Dedifferentiated amniotic fluid mesenchymal stem cell (primary cell): Measurements from ENCODE around the gene CASP10.

ENCODE experiments used
- DNase-seq: peaks from one replicate; pipeline ENCODE4 v3.0.0-alpha.2; 2016; ENCODE audit errors: extremely low spot score

CASP10 gene

DNA sequence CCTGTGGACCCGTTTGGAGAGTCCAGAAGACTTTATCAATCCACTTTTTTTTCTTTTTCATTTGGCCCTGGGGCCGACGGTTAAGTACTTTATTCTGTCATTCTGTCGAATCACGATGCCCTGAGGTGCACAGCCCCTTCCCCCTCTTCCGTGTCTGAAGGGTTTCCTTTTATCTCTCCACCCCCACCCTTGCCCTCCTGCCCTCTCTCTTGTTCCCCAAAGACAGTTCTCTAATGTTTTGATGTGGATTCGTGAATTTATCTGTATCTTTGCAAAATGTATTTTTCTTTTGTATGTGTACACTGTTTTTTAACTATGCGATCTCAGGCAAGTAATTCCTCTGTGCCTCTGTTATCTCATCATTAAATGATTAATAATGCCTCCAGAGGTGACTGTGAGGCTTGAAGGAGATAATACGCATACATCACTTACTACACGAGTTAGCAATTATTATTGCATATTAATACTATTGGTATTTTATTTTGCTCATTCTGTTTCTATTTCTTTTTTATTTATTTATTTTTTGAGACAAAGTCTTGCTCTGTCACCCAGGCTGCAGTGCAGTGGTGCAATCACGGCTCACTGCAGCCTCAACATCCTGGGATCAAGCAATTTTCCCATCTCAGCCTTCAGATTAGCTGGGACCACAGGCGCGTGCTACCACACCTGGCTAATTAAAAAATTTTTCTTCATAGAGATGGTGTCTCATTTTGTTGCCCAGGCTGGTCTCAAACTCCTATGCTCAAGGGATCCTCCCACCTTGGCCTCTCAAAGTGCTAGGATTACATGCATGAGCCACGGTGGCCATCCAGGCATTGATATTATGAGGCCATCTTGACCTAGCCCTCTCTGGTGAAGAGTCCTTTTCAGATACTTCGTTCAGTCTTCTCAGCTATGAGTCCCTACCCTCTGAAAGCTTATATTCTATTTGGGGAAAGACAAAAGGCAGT lies 76.0 kb downstream of the CASP10 start:
- no peak for DNase-seq

- no peak for DNase-seq
These were observed 77.4 kb downstream of the CASP10 start, which contains the start of gene CASP8 for GRCh38 chr2:201260302-201260800. TSS of gene CASP8 (plus strand) at chr2:201260536. CDS start at chr2:201266487, 5,951 bp downstream.

DNA sequence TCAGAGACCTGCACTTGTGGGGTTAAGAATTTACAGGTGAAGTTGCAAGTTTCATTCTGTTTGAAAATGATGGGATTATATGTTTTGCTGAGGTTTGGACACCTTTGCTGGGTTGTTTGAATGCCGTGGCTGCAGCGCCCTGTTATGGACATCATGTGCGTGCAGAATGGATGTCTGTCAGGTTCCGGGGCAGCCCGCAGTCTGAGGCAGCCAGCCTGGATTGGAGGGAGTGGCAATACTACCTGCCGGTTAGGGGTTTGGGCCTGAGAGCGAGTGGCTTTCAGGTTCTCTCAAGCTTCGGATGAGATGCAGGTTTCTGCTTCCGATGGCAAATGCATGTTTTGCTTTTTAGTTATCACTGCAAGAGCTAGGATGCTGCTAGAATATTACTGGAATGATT lies 78.5 kb downstream of the CASP10 start:
- DNase-seq, result no peak

DNA sequence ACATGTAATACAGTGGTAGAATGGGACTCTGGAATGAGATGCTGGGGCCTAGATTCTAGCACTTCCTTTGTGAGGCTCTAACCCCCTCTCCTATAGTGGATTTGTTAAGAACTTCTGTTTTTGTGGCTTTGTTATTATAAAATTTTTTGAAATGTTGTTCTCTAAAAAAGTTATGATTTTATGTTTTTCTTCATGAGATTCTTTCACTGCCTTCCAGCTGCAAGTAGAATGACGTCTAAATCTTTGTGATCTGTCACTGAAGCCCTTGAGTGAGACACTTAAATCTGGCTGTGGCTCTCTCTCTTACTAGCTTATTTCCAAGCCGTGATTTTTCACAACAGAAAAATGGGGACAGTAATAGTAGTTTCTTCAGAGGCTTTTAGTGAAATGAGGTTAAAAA lies 79.0 kb downstream of the CASP10 start:
- DNase-seq, result no peak

- DNase-seq, result no peak
These were observed 79.8 kb downstream of the CASP10 start for GRCh38 chr2:201262718-201263117.

GRCh38 chr2:201263779-201264178 lies 80.8 kb downstream of the CASP10 start:
- no peak for DNase-seq

GRCh38 chr2:201264472-201265173 lies 81.7 kb downstream of the CASP10 start:
- DNase-seq, result no peak

GRCh38 chr2:201266629-201267028 lies 83.7 kb downstream of the CASP10 start:
- DNase-seq, result no peak

DNA sequence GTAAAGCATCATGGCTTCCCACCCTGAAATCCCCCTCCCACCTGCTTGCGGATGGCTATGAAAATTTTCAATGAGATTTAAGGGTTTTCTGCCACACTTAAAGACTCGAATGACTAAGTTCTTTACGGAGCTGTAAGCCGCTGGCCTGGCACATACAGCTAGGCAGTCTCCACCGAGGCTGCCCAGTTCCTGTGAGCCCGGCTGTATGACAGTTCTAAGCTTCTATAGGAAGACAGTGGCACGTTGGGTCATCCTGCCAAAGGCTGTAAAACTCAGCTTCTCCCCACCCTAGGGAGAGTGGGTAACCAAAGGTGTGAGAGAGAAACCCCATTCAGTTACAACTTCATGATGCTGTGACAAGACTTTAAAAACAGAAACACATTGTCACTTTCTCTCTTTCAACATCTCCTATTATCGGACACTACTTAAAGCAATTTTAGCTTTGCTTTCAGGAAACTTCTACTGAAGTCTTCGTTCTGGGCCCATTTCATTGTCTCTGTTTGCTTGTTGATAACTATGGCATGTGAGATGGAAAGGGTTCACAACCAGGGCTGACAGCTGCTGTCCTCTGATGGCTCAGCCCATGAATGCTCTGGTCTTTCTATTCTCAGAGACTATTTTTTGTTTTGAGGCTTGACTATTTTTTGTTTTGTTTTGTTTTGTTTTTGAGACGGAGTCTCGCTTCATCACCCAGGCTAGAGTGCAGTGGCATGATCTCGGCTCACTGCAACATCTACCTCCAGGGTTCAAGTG lies 84.5 kb downstream of the CASP10 start:
- no peak for DNase-seq

DNA sequence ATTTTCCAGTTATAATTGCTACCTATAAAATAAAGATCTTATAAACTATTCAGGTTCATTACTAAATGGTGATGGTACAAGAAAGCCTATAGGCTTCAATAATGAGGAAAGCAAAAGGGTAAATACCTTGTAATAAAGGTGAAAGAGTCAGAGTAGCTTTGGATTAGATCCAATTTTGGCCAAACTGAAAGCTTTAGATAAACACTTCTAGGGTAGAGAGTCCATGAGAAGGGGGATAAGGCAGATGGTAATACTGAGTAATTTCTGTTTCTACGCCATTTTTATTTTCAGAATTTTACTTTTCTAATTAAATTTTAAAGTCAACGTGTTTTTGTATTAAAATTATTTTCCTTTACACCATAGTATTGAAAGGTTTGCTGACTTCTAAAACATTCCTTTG lies 86.8 kb downstream of the CASP10 start:
- no peak for DNase-seq

GRCh38 chr2:201270293-201271001 lies 87.5 kb downstream of the CASP10 start:
- DNase-seq, result no peak

DNA sequence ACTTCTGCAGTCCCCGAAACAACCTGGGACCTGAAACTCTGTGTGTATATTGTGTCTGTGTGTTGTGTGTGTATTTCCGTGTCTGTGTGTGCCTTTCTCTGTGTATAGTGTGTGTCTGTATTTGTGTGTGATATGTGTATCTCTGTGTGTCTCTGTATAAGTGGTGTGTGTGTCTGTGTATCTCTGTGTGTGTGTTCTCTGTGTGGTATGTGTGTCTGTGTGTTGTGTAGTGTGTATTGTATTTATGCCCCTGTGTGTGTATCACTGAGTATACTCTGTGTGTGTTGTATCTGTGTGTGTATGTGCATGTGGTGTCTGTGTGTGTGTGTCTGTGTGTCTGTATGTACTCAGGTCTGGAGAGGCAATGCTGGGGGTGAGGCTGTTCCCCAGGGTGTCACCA lies 89.0 kb downstream of the CASP10 start:
- DNase-seq, result no peak

DNA sequence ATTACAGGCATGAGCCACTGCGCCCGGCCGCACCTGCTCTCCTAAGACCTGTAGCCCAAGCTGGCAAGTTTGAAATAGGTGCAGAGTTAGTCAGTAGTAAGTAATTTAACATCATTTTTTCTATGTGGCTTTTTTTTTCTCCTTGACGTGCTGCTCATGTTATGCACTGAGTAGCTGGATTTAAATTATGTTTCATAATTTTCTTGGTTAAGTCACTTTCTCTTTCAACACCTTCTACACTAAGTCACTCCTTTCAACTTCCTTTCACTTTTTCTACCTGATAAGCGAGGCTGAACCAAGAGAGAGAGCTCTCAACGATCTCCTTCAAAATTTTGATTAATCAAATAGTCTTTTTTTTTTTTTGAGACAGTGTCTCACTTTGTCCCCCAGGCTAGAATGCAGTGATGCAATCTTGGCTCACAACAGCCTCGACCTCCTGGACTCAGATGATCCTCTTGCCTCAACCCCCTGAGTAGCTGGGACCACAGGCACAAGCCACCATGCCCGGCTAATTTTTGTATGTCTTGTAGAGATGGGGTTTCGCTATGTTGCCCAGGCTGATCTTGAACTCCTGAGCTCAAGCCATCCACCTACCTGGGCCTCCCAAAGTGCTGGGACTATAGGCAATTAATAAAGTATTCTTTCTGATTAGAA lies 90.5 kb downstream of the CASP10 start:
- no peak for DNase-seq

DNA sequence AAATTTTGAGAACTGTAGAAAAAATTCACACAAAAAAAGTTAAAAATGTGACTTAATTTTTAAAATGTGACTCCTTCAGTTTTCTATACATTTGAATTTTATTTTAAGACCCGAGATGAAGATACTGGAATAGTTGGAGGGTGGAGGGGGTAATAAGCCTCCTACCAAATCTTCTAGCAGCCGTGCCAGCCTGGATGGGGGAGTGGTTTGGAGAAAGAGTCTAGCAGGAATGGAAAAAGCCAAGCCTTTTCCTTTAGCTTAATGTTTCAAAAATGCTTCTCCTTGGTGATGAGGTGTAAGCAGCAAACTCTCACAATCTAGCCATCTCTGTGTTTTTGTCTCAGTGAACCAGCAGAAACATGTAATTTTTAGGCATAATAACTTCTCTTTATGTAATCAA lies 92.1 kb downstream of the CASP10 start:
- no peak for DNase-seq

DNA sequence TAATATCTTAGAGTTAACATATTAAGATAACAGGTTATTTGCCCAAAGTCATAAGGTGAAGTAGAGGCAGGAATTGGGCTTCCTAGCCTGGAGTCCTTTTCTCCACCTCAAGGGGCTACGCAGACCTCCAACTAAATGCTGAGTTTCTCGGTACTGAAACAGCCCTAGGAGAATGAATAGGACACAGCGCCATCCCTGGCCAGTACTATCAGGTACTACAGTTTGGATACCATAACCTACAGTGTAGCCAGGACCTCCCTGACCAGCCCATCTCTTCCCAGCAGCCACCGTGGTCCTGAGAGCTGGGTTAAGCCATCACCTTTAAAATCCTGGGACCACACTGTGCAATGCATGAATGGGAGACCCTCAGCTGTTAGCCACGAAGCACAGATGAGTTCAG lies 93.0 kb downstream of the CASP10 start:
- DNase-seq, result no peak

- DNase-seq, result no peak
These were observed 93.6 kb downstream of the CASP10 start for GRCh38 chr2:201276511-201276910.
